ENCODE results near the gene GABRG3.

Gene GABRG3

GRCh38 chr15:27512281-27513001, 541.5 kb downstream of the GABRG3 start:
- in situ Hi-C loops (cut with HindIII; ENCODE audit: low pct_ligation_motif_present, low sequenced_read_pairs) = no loop called here
- Histone ChIP-seq H3K27ac (no peak overlapping the region), H3K4me3 (ENCODE audit: low read depth, low read length) (no peak overlapping the region), H3K36me3 (replicated peaks) (no peaks in the 10 kb centered on the region), H3K27me3 (replicated peaks) (no peaks in the 10 kb centered on the region)
- no peak for DNase-seq
- no peak for TF ChIP-seq CTCF (IDR thresholded peaks at IDR 0.05; ENCODE audit: low read depth, low read length, missing control alignments)

- no peak overlapping the region for H3K4me3 ChIP-seq (ENCODE audit: low read depth, low read length)
- H3K36me3 ChIP-seq (replicated peaks) = no peaks in the 10 kb centered on the region
- H3K27me3 ChIP-seq (replicated peaks) = no peaks in the 10 kb centered on the region
- TF ChIP-seq CTCF (IDR thresholded peaks at IDR 0.05; ENCODE audit: low read depth, low read length, missing control alignments) = no peak
- in situ Hi-C loops (cut with HindIII; ENCODE audit: low pct_ligation_motif_present, low sequenced_read_pairs) = no loop called here
- H3K27ac ChIP-seq = no peak overlapping the region
- DNase-seq = no peak
Observed at GRCh38 chr15:27514526-27514925, 543.5 kb downstream of the GABRG3 start.

DNA sequence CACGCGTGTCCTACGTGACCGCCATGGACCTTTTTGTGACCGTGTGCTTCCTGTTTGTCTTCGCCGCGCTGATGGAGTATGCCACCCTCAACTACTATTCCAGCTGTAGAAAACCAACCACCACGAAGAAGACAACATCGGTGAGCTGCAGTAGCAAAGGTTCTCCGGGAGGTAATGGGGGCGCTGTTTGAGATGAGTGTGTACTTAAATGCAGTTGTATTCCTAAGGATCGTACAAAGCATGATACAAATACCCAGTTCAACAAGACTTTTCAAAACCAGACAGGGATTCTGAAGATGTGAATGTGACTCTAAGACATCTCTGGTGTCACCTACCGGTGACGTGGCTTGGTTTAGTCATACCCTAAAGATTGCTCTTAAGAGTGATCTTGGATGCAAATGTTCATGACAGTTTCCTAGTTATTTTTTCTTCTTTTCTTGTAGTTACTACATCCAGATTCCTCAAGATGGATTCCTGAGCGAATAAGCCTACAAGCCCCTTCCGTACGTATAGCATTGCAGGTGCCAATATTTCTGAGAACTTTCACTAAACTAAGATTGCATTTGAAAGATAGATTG, 556.6 kb downstream of the GABRG3 start:
- H3K36me3 ChIP-seq (replicated peaks) = no peaks in the 10 kb centered on the region
- no peaks in the 10 kb centered on the region for H3K27me3 ChIP-seq (replicated peaks)
- no peak for DNase-seq
- in situ Hi-C loops (cut with HindIII; ENCODE audit: low pct_ligation_motif_present, low sequenced_read_pairs) = no loop called here
- H3K27ac ChIP-seq = no peak overlapping the region
- TF ChIP-seq CTCF (IDR thresholded peaks at IDR 0.05; ENCODE audit: low read depth, low read length, missing control alignments) = peak; percentile 24
- H3K4me3 ChIP-seq (ENCODE audit: low read depth, low read length) = no peak overlapping the region

DNA sequence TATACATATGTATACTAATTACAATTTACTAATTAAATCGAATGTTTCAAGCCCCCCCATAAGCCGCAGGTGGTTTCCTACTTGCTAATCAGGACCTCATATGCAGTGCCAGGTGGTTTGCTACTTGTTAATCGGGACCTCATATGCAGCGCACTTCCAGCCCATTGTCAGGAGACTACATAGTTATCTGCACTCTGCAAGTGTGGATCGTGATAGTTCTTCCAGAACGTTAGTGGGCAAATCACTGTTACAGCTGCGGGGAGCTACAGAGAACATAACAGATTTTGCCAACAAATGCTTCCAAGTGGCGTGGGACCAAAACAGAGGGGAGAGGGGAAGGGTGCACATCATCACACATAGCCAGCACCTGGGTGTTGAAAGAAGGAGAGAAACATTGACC, 558.4 kb downstream of the GABRG3 start:
- in situ Hi-C loops (cut with HindIII; ENCODE audit: low pct_ligation_motif_present, low sequenced_read_pairs) = no loop called here
- H3K4me3 ChIP-seq (ENCODE audit: low read depth, low read length) = no peak overlapping the region
- no peak for DNase-seq
- no peaks in the 10 kb centered on the region for H3K27me3 ChIP-seq (replicated peaks)
- TF ChIP-seq CTCF (IDR thresholded peaks at IDR 0.05; ENCODE audit: low read depth, low read length, missing control alignments) = no peak
- no peak overlapping the region for H3K27ac ChIP-seq
- no peaks in the 10 kb centered on the region for H3K36me3 ChIP-seq (replicated peaks)

GRCh38 chr15:27530994-27531393, 560.0 kb downstream of the GABRG3 start:
- in situ Hi-C loops (cut with HindIII; ENCODE audit: low pct_ligation_motif_present, low sequenced_read_pairs) = no loop called here
- no peak for TF ChIP-seq CTCF (IDR thresholded peaks at IDR 0.05; ENCODE audit: low read depth, low read length, missing control alignments)
- no peaks in the 10 kb centered on the region for H3K27me3 ChIP-seq (replicated peaks)
- H3K4me3 ChIP-seq (ENCODE audit: low read depth, low read length) = no peak overlapping the region
- H3K36me3 ChIP-seq (replicated peaks) = no peaks in the 10 kb centered on the region
- H3K27ac ChIP-seq = no peak overlapping the region
- no peak for DNase-seq

GRCh38 chr15:27532358-27532757, 561.4 kb downstream of the GABRG3 start:
- in situ Hi-C loops (cut with HindIII; ENCODE audit: low pct_ligation_motif_present, low sequenced_read_pairs) = no loop called here
- H3K4me3 ChIP-seq (ENCODE audit: low read depth, low read length) = no peak overlapping the region
- no peak overlapping the region for H3K27ac ChIP-seq
- TF ChIP-seq CTCF (IDR thresholded peaks at IDR 0.05; ENCODE audit: low read depth, low read length, missing control alignments) = no peak
- no peaks in the 10 kb centered on the region for H3K36me3 ChIP-seq (replicated peaks)
- no peak for DNase-seq
- H3K27me3 ChIP-seq (replicated peaks) = no peaks in the 10 kb centered on the region
